SK-N-DZ (cell line): ENCODE data around the gene NFASC.
A peak's percentile ranks its signal among the peaks of the same experiment; 100 is the strongest.

ENCODE experiments used
- DNase-seq: peaks from one replicate; pipeline ENCODE4 v3.0.0-alpha.2; 2015; ENCODE audit warnings: low spot score

NFASC gene

GRCh38 chr1:205060746-205061145, 190.1 kb downstream of the NFASC start:
- no peak for DNase-seq

- DNase-seq, result no peak
These were observed 190.6 kb downstream of the NFASC start for GRCh38 chr1:205061227-205061626.

GRCh38 chr1:205061665-205062069, 191.0 kb downstream of the NFASC start:
- DNase-seq, result peak; percentile 79

- no peak for DNase-seq
These were observed 191.7 kb downstream of the NFASC start for GRCh38 chr1:205062319-205062718.

- DNase-seq, result no peak
These were observed 192.2 kb downstream of the NFASC start for GRCh38 chr1:205062895-205063294.

- no peak for DNase-seq
These were observed 193.6 kb downstream of the NFASC start for GRCh38 chr1:205064301-205064700.

GRCh38 chr1:205064741-205065316, 194.2 kb downstream of the NFASC start:
- DNase-seq, result no peak

- DNase-seq, result no peak
These were observed 195.0 kb downstream of the NFASC start for GRCh38 chr1:205065666-205066065.

- no peak for DNase-seq
These were observed 195.6 kb downstream of the NFASC start for GRCh38 chr1:205066141-205066818.

- no peak for DNase-seq
These were observed 196.4 kb downstream of the NFASC start for GRCh38 chr1:205067031-205067430.

- no peak for DNase-seq
These were observed 197.3 kb downstream of the NFASC start for GRCh38 chr1:205068001-205068400.

- no peak for DNase-seq
These were observed 197.9 kb downstream of the NFASC start for GRCh38 chr1:205068457-205069040.

- DNase-seq, result no peak
These were observed 198.9 kb downstream of the NFASC start for GRCh38 chr1:205069371-205070125.

GRCh38 chr1:205071028-205071409, 200.4 kb downstream of the NFASC start:
- DNase-seq, result no peak

- no peak for DNase-seq
These were observed 201.1 kb downstream of the NFASC start for GRCh38 chr1:205071801-205072200.

- DNase-seq, result no peak
These were observed 201.6 kb downstream of the NFASC start for GRCh38 chr1:205072286-205072685.
